Liver (tissue), 9 donors: ENCODE data around the gene ZNF223. TPM values are rescaled to one million over a fixed set of nuclear protein-coding genes. Genes with fewer than 3 reads are reported as not detected.

ENCODE experiments used
- DNase-seq: peaks from one replicate; pipeline ENCODE4 v3.0.0-alpha.2; 2017; ENCODE audit warnings: low spot score
- H3K27ac ChIP-seq, 2 donors: one replicate each; pipeline ENCODE4 v1.7.0; 2013; ENCODE audit warnings: inconsistent platforms in 2 of 2, low read length in 2 of 2, control low read depth in 1 of 2, low read depth in 1 of 2, mild to moderate bottlenecking in 1 of 2
- H3K27me3 ChIP-seq, 4 donors: one replicate each; pipeline versions ENCODE4 v1.6.1 to v1.7.0; 2013; ENCODE audit warnings: low read length in 3 of 4, inconsistent platforms in 1 of 4, mild to moderate bottlenecking in 1 of 4, moderate library complexity in 1 of 4; ENCODE audit not compliant: control insufficient read depth in 4 of 4, insufficient read depth in 4 of 4
- H3K36me3 ChIP-seq, 4 donors: one replicate each; pipeline versions ENCODE4 v1.6.1 to v1.7.0; 2013; ENCODE audit warnings: low read length in 3 of 4, mild to moderate bottlenecking in 3 of 4, low read depth in 1 of 4, moderate library complexity in 1 of 4; ENCODE audit not compliant: control insufficient read depth in 4 of 4, insufficient read depth in 3 of 4
- H3K4me1 ChIP-seq, 4 donors: one replicate each; pipeline versions ENCODE4 v1.6.1 to v1.7.0; 2013; ENCODE audit warnings: low read length in 3 of 4, mild to moderate bottlenecking in 3 of 4, moderate library complexity in 1 of 4; ENCODE audit not compliant: control insufficient read depth in 4 of 4, insufficient read depth in 4 of 4
- H3K4me3 ChIP-seq, 3 donors: one replicate each; pipeline versions ENCODE4 v1.6.1 to v1.7.0; 2013; ENCODE audit warnings: low read length in 3 of 3, control low read depth in 1 of 3, low read depth in 1 of 3, mild to moderate bottlenecking in 1 of 3
- H3K9ac ChIP-seq, 2 donors: one replicate each; pipeline ENCODE4 v1.7.0; 2013; ENCODE audit warnings: low read length in 2 of 2, mild to moderate bottlenecking in 2 of 2, moderate library complexity in 2 of 2, control low read depth in 1 of 2, low read depth in 1 of 2
- H3K9me3 ChIP-seq, 4 donors: one replicate each; pipeline versions ENCODE4 v1.6.1 to v1.7.0; 2013; ENCODE audit warnings: low read length in 3 of 4; ENCODE audit not compliant: control insufficient read depth in 4 of 4
- CTCF ChIP-seq: fragments of 150-350 bp; IDR thresholded peaks from 2 replicates; pipeline ENCODE4 v1.5.1; 2017; ENCODE audit warnings: improper control_type of control experiment, low read depth, low read length; ENCODE audit not compliant: missing input control
- EGR1 ChIP-seq, 2 donors: IDR thresholded peaks; 2 replicates each; pipeline ENCODE4 v1.6.1; 2016 to 2018; ENCODE audit warnings: antibody characterized with exemption in 2 of 2, low read depth in 2 of 2
- FOXA2 ChIP-seq: IDR thresholded peaks from 2 replicates; pipeline ENCODE4 v1.6.1; 2016; ENCODE audit warnings: antibody characterized with exemption
- GABPA ChIP-seq, 2 donors: IDR thresholded peaks in 1 of 2; conservative IDR thresholded peaks in 1 of 2; 2 replicates each; pipeline ENCODE4 v1.6.1; 2016; ENCODE audit warnings: antibody characterized with exemption in 2 of 2, mild to moderate bottlenecking in 1 of 2, moderate library complexity in 1 of 2
- HNF4G ChIP-seq: IDR thresholded peaks from 2 replicates; pipeline ENCODE4 v1.6.1; 2016; ENCODE audit warnings: antibody characterized with exemption
- JUND ChIP-seq, 2 donors: IDR thresholded peaks; 2 replicates each; pipeline ENCODE4 v1.6.1; 2016; ENCODE audit warnings: antibody characterized with exemption in 2 of 2
- MAX ChIP-seq: IDR thresholded peaks from 2 replicates; pipeline ENCODE4 v1.6.1; 2016; ENCODE audit warnings: antibody characterized with exemption
- NR2F2 ChIP-seq: IDR thresholded peaks from 2 replicates; pipeline ENCODE4 v1.6.1; 2016; ENCODE audit warnings: antibody characterized with exemption
- RAD21 ChIP-seq, 2 donors: IDR thresholded peaks; 2 replicates each; pipeline ENCODE4 v1.6.1; 2016; ENCODE audit warnings: antibody characterized with exemption in 2 of 2, mild to moderate bottlenecking in 2 of 2
- REST ChIP-seq: IDR thresholded peaks from 2 replicates; pipeline ENCODE4 v1.6.1; 2016; ENCODE audit warnings: antibody characterized with exemption, mild to moderate bottlenecking
- RXRA ChIP-seq, 2 donors: IDR thresholded peaks; 2 replicates each; pipeline ENCODE4 v1.6.1; 2017 to 2018; ENCODE audit warnings: antibody characterized with exemption in 2 of 2, mild to moderate bottlenecking in 1 of 2
- SP1 ChIP-seq: IDR thresholded peaks from 2 replicates; pipeline ENCODE4 v1.6.1; 2018; ENCODE audit warnings: antibody characterized with exemption, mild to moderate bottlenecking
- YY1 ChIP-seq: IDR thresholded peaks from 2 replicates; pipeline ENCODE4 v1.6.1; 2016; ENCODE audit warnings: antibody characterized with exemption, mild to moderate bottlenecking
- ZBTB33 ChIP-seq: IDR thresholded peaks from 2 replicates; pipeline ENCODE4 v1.6.1; 2016; ENCODE audit warnings: antibody characterized with exemption
- WGBS: extraction: QIAGEN DNeasy Blood & Tissue Kit; methylation state at CpG from one replicate; pipeline ENCODE4 v1.1.7; 2013; 5-methylcytosine and 5-hydroxymethylcytosine counted together
- polyA plus RNA-seq, 2 donors: library from polyadenylated mRNA; stranded (reverse) in 1 of 2; unstranded in 1 of 2; fragments of 200-250 nt in 1 of 2; fragments of >200 nt in 1 of 2; fragmentation: Nextera tagmentation in 1 of 2; extraction: Ambion mirVana in 1 of 2; gene quantifications; one replicate each; pipeline versions ENCODE4 v1.2.1 to v1.2.3, GENCODE V29; 2013 to 2015
- total RNA-seq, 2 donors: library from RNA; depleted of rRNA; stranded (reverse); fragments of >200 nt; gene quantifications; one replicate each; pipeline ENCODE4 v1.2.3, GENCODE V29; 2014
- donor health status: healthy.
- donor health status: healthy.
- donor health status: healthy.
- donor health status: healthy.
- donor health status: healthy.

Gene ZNF223
- total and polyA plus RNA-seq, 4 donors: 1.4 to 2.8 (median 1.9) TPM

- DNase-seq: no peak
- peaks cover 17 to 56% (median 55%) of the 10 kb centered on the region in 4 donors for H3K36me3 ChIP-seq
- peaks cover 42 to 82% (median 74%) of the 10 kb centered on the region in 4 donors for H3K9me3 ChIP-seq
- 94% methylated on average over 1 of the region's 1 CpG for WGBS
- H3K4me3 ChIP-seq: peak overlapping the region in 2 of 3 donors; percentile 30 to 62
- H3K27me3 ChIP-seq: no peaks in the 10 kb centered on the region
- no peaks in the 10 kb centered on the region for H3K4me1 ChIP-seq
- no peak for TF ChIP-seq FOXA2
- TF ChIP-seq RXRA (IDR thresholded peaks at IDR 0.05): no peak
- TF ChIP-seq EGR1 (IDR thresholded peaks at IDR 0.05; ENCODE audit: low read depth in 2 of 2): no peak
- no peak for TF ChIP-seq MAX
- TF ChIP-seq JUND (IDR thresholded peaks at IDR 0.05): no peak
- TF ChIP-seq CTCF: no peak
- TF ChIP-seq YY1: no peak
- no peak for TF ChIP-seq REST
- TF ChIP-seq RAD21 (IDR thresholded peaks at IDR 0.05): no peak
- TF ChIP-seq GABPA (IDR thresholded peaks at IDR 0.05 in 1 of 2, conservative IDR thresholded peaks at IDR 0.05 in 1 of 2): no peak
- no peak for TF ChIP-seq ZBTB33
- TF ChIP-seq NR2F2: no peak
- no peak for TF ChIP-seq SP1
- H3K27ac ChIP-seq: no peak overlapping the region
- H3K9ac ChIP-seq: no peak overlapping the region
These were observed 19.7 kb upstream of the ZNF223 start for GRCh38 chr19:44032001-44032610.

- Histone ChIP-seq H3K27me3 (peaks cover 0 to 3% (median 0%) of the 10 kb centered on the region in 4 donors), H3K9ac (no peak overlapping the region), H3K36me3 (no peaks in the 10 kb centered on the region), H3K27ac (no peak overlapping the region), H3K9me3 (peaks cover 4 to 54% (median 33%) of the 10 kb centered on the region in 4 donors), H3K4me3 (no peak overlapping the region), H3K4me1 (no peaks in the 10 kb centered on the region)
- WGBS: 66% methylated on average over 2 of the region's 2 CpGs
- no peak for DNase-seq
- no peak for TF ChIP-seq CTCF
- no peak for TF ChIP-seq RAD21 (IDR thresholded peaks at IDR 0.05)
- TF ChIP-seq MAX: no peak
- TF ChIP-seq JUND (IDR thresholded peaks at IDR 0.05): no peak
- TF ChIP-seq HNF4G: no peak
- TF ChIP-seq SP1: no peak
- no peak for TF ChIP-seq REST
- TF ChIP-seq NR2F2: no peak
- TF ChIP-seq YY1: no peak
These were observed 9.7 kb upstream of the ZNF223 start for GRCh38 chr19:44042147-44042546.
